HUES64 (cell line): ENCODE measurements around the gene ECT2L.

ENCODE experiments used
- H3K27ac ChIP-seq: 2 replicates; pipeline ENCODE4 v1.7.0; 2013; ENCODE audit warnings: low read depth, low read length, inconsistent platforms
- H3K27me3 ChIP-seq: 2 replicates; pipeline ENCODE4 v1.6.1; 2013; ENCODE audit warnings: mild to moderate bottlenecking, low read length; ENCODE audit not compliant: insufficient read depth
- H3K36me3 ChIP-seq: 2 replicates; pipeline ENCODE4 v1.6.1; 2013; ENCODE audit warnings: mild to moderate bottlenecking, low read length; ENCODE audit not compliant: insufficient read depth
- H3K4me1 ChIP-seq: 2 replicates; pipeline ENCODE4 v1.6.1; 2013; ENCODE audit warnings: mild to moderate bottlenecking, low read length, moderate library complexity; ENCODE audit not compliant: insufficient read depth
- H3K4me3 ChIP-seq: 2 replicates; pipeline ENCODE4 v1.5.1; 2013; ENCODE audit warnings: mild to moderate bottlenecking, low read length, moderate library complexity
- H3K9ac ChIP-seq: 2 replicates; pipeline ENCODE4 v1.6.1; 2013; ENCODE audit warnings: mild to moderate bottlenecking, low read depth, low read length
- H3K9me3 ChIP-seq: 2 replicates; pipeline ENCODE4 v1.6.1; 2013; ENCODE audit warnings: low read depth, low read length; ENCODE audit not compliant: insufficient read depth
- WGBS: fragments of 150-250, 120-280 bp; methylation state at CpG from one replicate; pipeline ENCODE4 v1.1.7; 2013; ENCODE audit warnings: missing lambda C conversion rate; 5-methylcytosine and 5-hydroxymethylcytosine counted together

The ECT2L gene

GRCh38 chr6:138864343-138864890 lies 68.5 kb downstream of the ECT2L start:
- Histone ChIP-seq H3K4me3 (no peak overlapping the region), H3K9me3 (no peaks in the 10 kb centered on the region), H3K9ac (no peak overlapping the region), H3K36me3 (no peaks in the 10 kb centered on the region), H3K27ac (no peak overlapping the region), H3K27me3 (no peaks in the 10 kb centered on the region), H3K4me1 (peaks cover 7% of the 10 kb centered on the region; the same call in 1 of the 2 replicates)
- 90% methylated on average over 6 of the region's 6 CpGs for WGBS

GRCh38 chr6:138865480-138866109 lies 69.7 kb downstream of the ECT2L start:
- Histone ChIP-seq H3K4me1 (peaks cover 12% of the 10 kb centered on the region; the same call in 1 of the 2 replicates), H3K9ac (no peak overlapping the region), H3K9me3 (no peaks in the 10 kb centered on the region), H3K4me3 (no peak overlapping the region), H3K27me3 (no peaks in the 10 kb centered on the region), H3K27ac (no peak overlapping the region), H3K36me3 (no peaks in the 10 kb centered on the region)
- WGBS = 88% methylated on average over 6 of the region's 6 CpGs

GRCh38 chr6:138868181-138868580 lies 72.3 kb downstream of the ECT2L start:
- no peak overlapping the region for H3K9ac ChIP-seq
- H3K27me3 ChIP-seq = no peaks in the 10 kb centered on the region
- no peaks in the 10 kb centered on the region for H3K36me3 ChIP-seq
- H3K4me3 ChIP-seq = no peak overlapping the region
- H3K27ac ChIP-seq = no peak overlapping the region
- no peaks in the 10 kb centered on the region for H3K9me3 ChIP-seq
- peaks cover 10% of the 10 kb centered on the region; the same call in 1 of the 2 replicates for H3K4me1 ChIP-seq

GRCh38 chr6:138869398-138869797 lies 73.5 kb downstream of the ECT2L start:
- 65% methylated on average over 4 of the region's 4 CpGs for WGBS
- Histone ChIP-seq H3K9ac (no peak overlapping the region), H3K27me3 (no peaks in the 10 kb centered on the region), H3K36me3 (no peaks in the 10 kb centered on the region), H3K4me1 (0 out of 2 replicates have a peak, but pooled peaks cover 9% of the 10 kb centered on the region), H3K9me3 (no peaks in the 10 kb centered on the region), H3K27ac (no peak overlapping the region), H3K4me3 (no peak overlapping the region)

GRCh38 chr6:138873191-138873590 lies 77.3 kb downstream of the ECT2L start:
- no peak overlapping the region for H3K4me3 ChIP-seq
- H3K9ac ChIP-seq = no peak overlapping the region
- H3K9me3 ChIP-seq = no peaks in the 10 kb centered on the region
- no peak overlapping the region for H3K27ac ChIP-seq
- 0 out of 2 replicates have a peak, but pooled peaks cover 9% of the 10 kb centered on the region for H3K4me1 ChIP-seq
- 83% methylated on average over 7 of the region's 8 CpGs for WGBS
- H3K27me3 ChIP-seq = no peaks in the 10 kb centered on the region
- no peaks in the 10 kb centered on the region for H3K36me3 ChIP-seq

GRCh38 chr6:138882369-138883017 lies 86.6 kb downstream of the ECT2L start:
- Histone ChIP-seq H3K4me1 (no peaks in the 10 kb centered on the region), H3K4me3 (no peak overlapping the region), H3K27me3 (no peaks in the 10 kb centered on the region), H3K36me3 (no peaks in the 10 kb centered on the region), H3K9me3 (no peaks in the 10 kb centered on the region), H3K9ac (no peak overlapping the region), H3K27ac (no peak overlapping the region)
- 98% methylated on average over 5 of the region's 7 CpGs for WGBS

GRCh38 chr6:138885156-138885819 lies 89.4 kb downstream of the ECT2L start:
- Histone ChIP-seq H3K9me3 (no peaks in the 10 kb centered on the region), H3K36me3 (no peaks in the 10 kb centered on the region), H3K4me3 (no peak overlapping the region), H3K27me3 (no peaks in the 10 kb centered on the region), H3K4me1 (no peaks in the 10 kb centered on the region), H3K27ac (no peak overlapping the region), H3K9ac (no peak overlapping the region)
- 86% methylated on average over 13 of the region's 13 CpGs for WGBS

- WGBS = 74% methylated on average over 2 of the region's 3 CpGs
- no peaks in the 10 kb centered on the region for H3K36me3 ChIP-seq
- H3K4me3 ChIP-seq = no peak overlapping the region
- H3K4me1 ChIP-seq = peaks cover 8% of the 10 kb centered on the region
- H3K27ac ChIP-seq = 0 out of 2 replicates have a peak overlapping the region, but pooled peaks have one; percentile 1
- no peaks in the 10 kb centered on the region for H3K27me3 ChIP-seq
- H3K9ac ChIP-seq = no peak overlapping the region
- no peaks in the 10 kb centered on the region for H3K9me3 ChIP-seq
These were observed 95.5 kb downstream of the ECT2L start for GRCh38 chr6:138891255-138891986.

GRCh38 chr6:138896104-138896756 lies 100.3 kb downstream of the ECT2L start:
- Histone ChIP-seq H3K36me3 (peaks cover 18% of the 10 kb centered on the region), H3K4me3 (no peak overlapping the region), H3K9ac (no peak overlapping the region), H3K27me3 (no peaks in the 10 kb centered on the region), H3K9me3 (no peaks in the 10 kb centered on the region), H3K4me1 (peaks cover 4% of the 10 kb centered on the region; the same call in 1 of the 2 replicates), H3K27ac (no peak overlapping the region)
- 95% methylated on average over 8 of the region's 8 CpGs for WGBS

GRCh38 chr6:138897031-138897430 lies 101.1 kb downstream of the ECT2L start:
- Histone ChIP-seq H3K27me3 (no peaks in the 10 kb centered on the region), H3K36me3 (peaks cover 26% of the 10 kb centered on the region), H3K4me1 (0 out of 2 replicates have a peak, but pooled peaks cover 1% of the 10 kb centered on the region)

More at GRCh38 chr6:138897031-138897430, 101.1 kb downstream of the ECT2L start:
- no peak overlapping the region for H3K27ac ChIP-seq
- no peaks in the 10 kb centered on the region for H3K9me3 ChIP-seq
- no peak overlapping the region for H3K4me3 ChIP-seq
- no peak overlapping the region for H3K9ac ChIP-seq
